HL-60 (cell line): ENCODE measurements around the gene NUTF2.

ENCODE experiments used
- DNase-seq, 2 experiments: peaks; one replicate each; pipeline ENCODE4 v3.0.0-alpha.2; 2010 to 2020; ENCODE audit warnings: low read depth in 1 of 2, low spot score in 1 of 2
- H3K27ac ChIP-seq: fragments of 250-450 bp; sonication (Bioruptor Pico); replicated peaks from 2 replicates; pipeline ENCODE4 v1.5.1; 2020; ENCODE audit warnings: mild to moderate bottlenecking, moderate library complexity
- H3K27me3 ChIP-seq: fragments of 250-450 bp; sonication (Bioruptor Pico); 2 replicates; pipeline ENCODE4 v1.5.1; 2021; ENCODE audit warnings: mild to moderate bottlenecking, moderate library complexity; ENCODE audit not compliant: insufficient read depth, poor library complexity, severe bottlenecking
- H3K4me3 ChIP-seq: replicated peaks from 2 replicates; pipeline ENCODE4 v1.5.1; 2011; ENCODE audit warnings: mild to moderate bottlenecking, control low read depth, low read length; ENCODE audit not compliant: insufficient read depth
- GABPA ChIP-seq: IDR thresholded peaks from 2 replicates; pipeline ENCODE4 v1.6.1; 2012; ENCODE audit warnings: low read depth
- POLR2AphosphoS5 ChIP-seq: IDR thresholded peaks from 2 replicates; pipeline ENCODE4 v1.6.1; 2012; ENCODE audit warnings: low read depth
- SPI1 ChIP-seq: IDR thresholded peaks from 2 replicates; pipeline ENCODE4 v1.6.1; 2012; ENCODE audit warnings: low read depth, mild to moderate bottlenecking, borderline replicate concordance
- TF ChIP-seq, protein P1 (sequence below): IDR thresholded peaks from one replicate; pipeline ENCODE4 v1.5.1; 2011; ENCODE audit warnings: low read length, control low read depth, inconsistent platforms; ENCODE audit not compliant: insufficient read depth
- TF ChIP-seq, protein P2 (sequence below): IDR thresholded peaks from 2 replicates; pipeline ENCODE4 v1.6.1; 2012; ENCODE audit warnings: low read depth; ENCODE audit not compliant: insufficient replicate concordance

NUTF2 gene

DNA sequence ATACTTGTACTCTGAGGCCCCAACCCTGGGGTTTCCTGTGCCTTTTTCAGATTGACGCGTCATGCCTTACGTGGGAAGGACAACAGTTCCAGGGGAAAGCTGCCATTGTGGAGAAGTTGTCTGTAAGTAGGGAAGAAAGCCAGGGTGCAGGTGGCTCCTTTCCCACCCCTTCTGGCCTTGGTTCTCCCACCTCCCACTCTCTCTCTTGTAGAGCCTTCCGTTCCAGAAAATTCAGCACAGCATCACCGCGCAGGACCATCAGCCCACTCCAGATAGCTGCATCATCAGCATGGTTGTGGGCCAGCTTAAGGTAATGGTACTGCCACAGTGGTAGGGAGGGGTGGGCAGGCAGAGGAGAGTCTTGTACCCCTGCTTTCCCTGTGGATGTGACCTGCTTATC is 21.6 kb downstream of the NUTF2 start:
- Histone ChIP-seq H3K27me3 (no peaks in the 10 kb centered on the region), H3K27ac (no peak overlapping the region), H3K4me3 (no peak overlapping the region)
- TF ChIP-seq SPI1, result no peak
- no peak for DNase-seq

DNA sequence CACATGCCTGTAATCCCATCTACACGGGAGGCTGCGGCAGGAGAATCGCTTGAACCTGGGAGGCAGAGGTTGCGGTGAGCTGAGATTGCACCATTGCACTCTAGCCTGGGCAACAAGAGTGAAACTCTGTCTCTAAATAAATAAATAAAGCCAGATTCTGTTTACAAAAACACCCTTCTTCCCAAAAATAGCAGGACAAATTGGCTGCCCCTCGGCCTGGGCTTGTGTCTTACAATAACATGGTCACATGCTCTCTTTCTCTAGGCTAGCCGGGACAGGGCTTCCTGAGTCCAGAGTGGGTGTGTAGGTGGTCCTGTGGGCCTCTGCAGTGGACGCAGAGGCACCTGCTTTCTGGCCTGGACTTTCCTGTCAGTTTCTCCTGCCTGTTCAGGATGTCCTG is 22.9 kb downstream of the NUTF2 start:
- H3K27me3 ChIP-seq, result no peaks in the 10 kb centered on the region
- TF ChIP-seq, protein P1, sequence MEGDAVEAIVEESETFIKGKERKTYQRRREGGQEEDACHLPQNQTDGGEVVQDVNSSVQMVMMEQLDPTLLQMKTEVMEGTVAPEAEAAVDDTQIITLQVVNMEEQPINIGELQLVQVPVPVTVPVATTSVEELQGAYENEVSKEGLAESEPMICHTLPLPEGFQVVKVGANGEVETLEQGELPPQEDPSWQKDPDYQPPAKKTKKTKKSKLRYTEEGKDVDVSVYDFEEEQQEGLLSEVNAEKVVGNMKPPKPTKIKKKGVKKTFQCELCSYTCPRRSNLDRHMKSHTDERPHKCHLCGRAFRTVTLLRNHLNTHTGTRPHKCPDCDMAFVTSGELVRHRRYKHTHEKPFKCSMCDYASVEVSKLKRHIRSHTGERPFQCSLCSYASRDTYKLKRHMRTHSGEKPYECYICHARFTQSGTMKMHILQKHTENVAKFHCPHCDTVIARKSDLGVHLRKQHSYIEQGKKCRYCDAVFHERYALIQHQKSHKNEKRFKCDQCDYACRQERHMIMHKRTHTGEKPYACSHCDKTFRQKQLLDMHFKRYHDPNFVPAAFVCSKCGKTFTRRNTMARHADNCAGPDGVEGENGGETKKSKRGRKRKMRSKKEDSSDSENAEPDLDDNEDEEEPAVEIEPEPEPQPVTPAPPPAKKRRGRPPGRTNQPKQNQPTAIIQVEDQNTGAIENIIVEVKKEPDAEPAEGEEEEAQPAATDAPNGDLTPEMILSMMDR, result no peak
- TF ChIP-seq, protein P2, sequence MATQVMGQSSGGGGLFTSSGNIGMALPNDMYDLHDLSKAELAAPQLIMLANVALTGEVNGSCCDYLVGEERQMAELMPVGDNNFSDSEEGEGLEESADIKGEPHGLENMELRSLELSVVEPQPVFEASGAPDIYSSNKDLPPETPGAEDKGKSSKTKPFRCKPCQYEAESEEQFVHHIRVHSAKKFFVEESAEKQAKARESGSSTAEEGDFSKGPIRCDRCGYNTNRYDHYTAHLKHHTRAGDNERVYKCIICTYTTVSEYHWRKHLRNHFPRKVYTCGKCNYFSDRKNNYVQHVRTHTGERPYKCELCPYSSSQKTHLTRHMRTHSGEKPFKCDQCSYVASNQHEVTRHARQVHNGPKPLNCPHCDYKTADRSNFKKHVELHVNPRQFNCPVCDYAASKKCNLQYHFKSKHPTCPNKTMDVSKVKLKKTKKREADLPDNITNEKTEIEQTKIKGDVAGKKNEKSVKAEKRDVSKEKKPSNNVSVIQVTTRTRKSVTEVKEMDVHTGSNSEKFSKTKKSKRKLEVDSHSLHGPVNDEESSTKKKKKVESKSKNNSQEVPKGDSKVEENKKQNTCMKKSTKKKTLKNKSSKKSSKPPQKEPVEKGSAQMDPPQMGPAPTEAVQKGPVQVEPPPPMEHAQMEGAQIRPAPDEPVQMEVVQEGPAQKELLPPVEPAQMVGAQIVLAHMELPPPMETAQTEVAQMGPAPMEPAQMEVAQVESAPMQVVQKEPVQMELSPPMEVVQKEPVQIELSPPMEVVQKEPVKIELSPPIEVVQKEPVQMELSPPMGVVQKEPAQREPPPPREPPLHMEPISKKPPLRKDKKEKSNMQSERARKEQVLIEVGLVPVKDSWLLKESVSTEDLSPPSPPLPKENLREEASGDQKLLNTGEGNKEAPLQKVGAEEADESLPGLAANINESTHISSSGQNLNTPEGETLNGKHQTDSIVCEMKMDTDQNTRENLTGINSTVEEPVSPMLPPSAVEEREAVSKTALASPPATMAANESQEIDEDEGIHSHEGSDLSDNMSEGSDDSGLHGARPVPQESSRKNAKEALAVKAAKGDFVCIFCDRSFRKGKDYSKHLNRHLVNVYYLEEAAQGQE, result no peak
- no peak for TF ChIP-seq SPI1
- TF ChIP-seq GABPA, result no peak
- no peak for TF ChIP-seq POLR2AphosphoS5
- H3K27ac ChIP-seq, result no peak overlapping the region
- no peak overlapping the region for H3K4me3 ChIP-seq
- DNase-seq, result no peak

DNA sequence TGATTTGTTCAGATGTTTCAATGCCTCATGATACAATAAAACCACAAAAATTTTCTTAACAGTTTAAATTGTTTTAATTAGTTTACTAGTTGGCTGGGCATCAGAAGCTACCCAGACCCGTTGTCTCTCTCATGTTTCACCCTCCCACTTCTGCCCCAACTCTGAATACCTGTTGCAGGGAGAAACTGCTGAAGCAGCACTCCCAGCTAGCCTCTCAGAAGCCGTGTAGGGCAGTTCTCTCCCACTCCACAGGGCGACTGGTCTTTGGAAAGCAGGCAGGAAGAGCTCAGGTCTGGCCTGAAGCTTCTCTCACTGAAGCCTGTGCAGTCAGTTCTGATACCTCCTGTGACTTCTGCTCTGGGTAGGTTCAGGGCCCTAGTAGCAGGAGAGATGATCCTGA is 24.5 kb downstream of the NUTF2 start:
- H3K27me3 ChIP-seq, result no peaks in the 10 kb centered on the region
- peak overlapping the region; percentile 79; the same call in 1 of the 2 replicates for H3K27ac ChIP-seq
- DNase-seq, result no peak
- H3K4me3 ChIP-seq, result no peak overlapping the region
- TF ChIP-seq, protein P2, result no peak
- TF ChIP-seq GABPA (no peak), SPI1 (no peak), POLR2AphosphoS5 (no peak)
- TF ChIP-seq, protein P1, result no peak

DNA sequence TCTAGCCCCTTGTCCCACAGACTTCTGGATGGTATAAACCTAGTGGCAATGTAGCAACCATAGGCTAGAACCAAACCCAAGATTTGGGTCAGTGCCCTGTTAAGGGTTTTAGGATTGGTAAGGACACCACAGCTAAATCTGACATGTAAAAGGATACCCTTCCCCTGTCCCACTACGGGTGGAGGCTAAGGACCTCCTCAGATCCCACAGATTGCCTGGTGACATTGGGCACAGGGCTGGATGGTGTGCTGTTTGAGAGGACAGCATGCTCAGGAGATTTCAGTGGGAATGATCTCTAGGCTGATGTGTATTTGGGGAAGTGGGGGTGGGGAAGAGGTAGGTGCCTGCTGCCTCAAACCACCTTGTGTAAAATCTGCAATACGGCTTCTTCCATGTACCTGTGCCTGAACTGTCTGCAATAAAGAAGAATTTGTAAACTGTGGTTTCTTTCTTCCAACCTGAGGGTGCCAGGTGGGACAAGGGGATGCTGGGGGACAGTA is 25.4 kb downstream of the NUTF2 start:
- Histone ChIP-seq H3K27me3 (no peaks in the 10 kb centered on the region), H3K27ac (peak overlapping the region; percentile 79), H3K4me3 (peak overlapping the region; percentile 92)
- no peak for TF ChIP-seq GABPA
- peak; percentile 85 for TF ChIP-seq SPI1
- TF ChIP-seq, protein P1, result no peak
- peak; percentile 12; the same call in 1 of the 2 replicates for TF ChIP-seq POLR2AphosphoS5
- TF ChIP-seq, protein P2, result no peak
- DNase-seq, result peak in 1 of 2 experiments; percentile 50
